Naive thymus-derived CD4-positive, alpha-beta T cell (primary cell): ENCODE measurements around the gene IRF2BPL. TPM values are rescaled to one million over a fixed set of nuclear protein-coding genes. Genes with fewer than 3 reads are reported as not detected.
A peak's percentile ranks its signal among the peaks of the same experiment; 100 is the strongest.

Source experiments
- ATAC-seq: fragments of 150-1000 bp; cut with Tn5 transposase; 2 replicates; pipeline ENCODE4 v1.10.0; 2021; ENCODE audit warnings: mild to moderate bottlenecking, moderate library complexity
- CTCF ChIA-PET: fragments of 350-600 bp; sonication (Branson Sonifier 250); formaldehyde crosslinking; loops from one replicate; lab custom pipeline; 2021; ENCODE audit warnings: antibody characterized with exemption; lab: Charles Lee
- POLR2A ChIA-PET: fragments of 350-600 bp; sonication (Branson Sonifier 250); formaldehyde crosslinking; loops from one replicate; lab custom pipeline; 2021; ENCODE audit warnings: antibody characterized with exemption, inconsistent platforms; lab: Charles Lee
- DNase-seq, 9 donors: peaks; one replicate each; pipeline versions ENCODE4 v3.0.0 to v3.0.0-alpha.2; 2020 to 2022; ENCODE audit warnings: mixed read lengths in 1 of 9
- H3K27ac ChIP-seq: one replicate; pipeline ENCODE4 v1.7.0; 2013; ENCODE audit warnings: mild to moderate bottlenecking, low read depth, low read length, moderate library complexity
- H3K27me3 ChIP-seq, 2 donors: one replicate each; pipeline ENCODE4 v1.7.0; 2013; ENCODE audit warnings: low read length in 2 of 2, mild to moderate bottlenecking in 2 of 2, moderate library complexity in 2 of 2; ENCODE audit not compliant: control insufficient read depth in 2 of 2, insufficient read depth in 2 of 2
- H3K36me3 ChIP-seq, 3 experiments: 1 replicate in 2 of 3; 2 replicates in 1 of 3; pipeline ENCODE4 v1.7.0; 2013; ENCODE audit warnings: low read length in 3 of 3, mild to moderate bottlenecking in 3 of 3, moderate library complexity in 1 of 3; ENCODE audit not compliant: insufficient read depth in 3 of 3, control insufficient read depth in 2 of 3
- H3K4me1 ChIP-seq, 2 donors: one replicate each; pipeline ENCODE4 v1.7.0; 2013; ENCODE audit warnings: low read length in 2 of 2, mild to moderate bottlenecking in 2 of 2, moderate library complexity in 1 of 2; ENCODE audit not compliant: control insufficient read depth in 2 of 2, insufficient read depth in 2 of 2
- H3K4me3 ChIP-seq: 2 replicates; pipeline ENCODE4 v1.7.0; 2013; ENCODE audit warnings: mild to moderate bottlenecking, low read length
- H3K9me3 ChIP-seq, 3 experiments: 1 replicate in 2 of 3; 2 replicates in 1 of 3; pipeline ENCODE4 v1.7.0; 2013; ENCODE audit warnings: low read length in 3 of 3; ENCODE audit not compliant: control insufficient read depth in 2 of 3
- H3K27ac Mint-ChIP-seq, 9 donors: one replicate each; pipeline ENCODE4 v1.8.0; 2020 to 2022; ENCODE audit warnings: mixed read lengths in 9 of 9, mild to moderate bottlenecking in 8 of 9, moderate library complexity in 5 of 9, inconsistent platforms in 2 of 9
- H3K27me3 Mint-ChIP-seq, 5 donors: one replicate each; pipeline ENCODE4 v1.8.0; 2021 to 2022; ENCODE audit warnings: mixed read lengths in 5 of 5, mild to moderate bottlenecking in 1 of 5
- H3K36me3 Mint-ChIP-seq, 5 donors: one replicate each; pipeline ENCODE4 v1.8.0; 2020 to 2022; ENCODE audit warnings: mixed read lengths in 5 of 5, mild to moderate bottlenecking in 3 of 5, inconsistent platforms in 1 of 5
- H3K4me1 Mint-ChIP-seq, 7 donors: one replicate each; pipeline ENCODE4 v1.8.0; 2020 to 2022; ENCODE audit warnings: mixed read lengths in 7 of 7, mild to moderate bottlenecking in 3 of 7, inconsistent platforms in 1 of 7
- H3K4me3 Mint-ChIP-seq, 10 donors: one replicate each; pipeline ENCODE4 v1.8.0; 2020 to 2022; ENCODE audit warnings: mild to moderate bottlenecking in 10 of 10, mixed read lengths in 10 of 10, moderate library complexity in 6 of 10, inconsistent platforms in 2 of 10
- H3K9me3 Mint-ChIP-seq, 11 donors: one replicate each; pipeline ENCODE4 v1.8.0; 2020 to 2022; ENCODE audit warnings: mixed read lengths in 11 of 11, mild to moderate bottlenecking in 4 of 11, inconsistent platforms in 1 of 11, moderate library complexity in 1 of 11
- intact Hi-C, 2 donors: fragments of 100-400 bp; cut with micrococcal nuclease; formaldehyde crosslinking; loops; one replicate each; pipeline ENCODE4 v1.15.1; 2023
- polyA plus RNA-seq, 2 donors: library from polyadenylated mRNA; unstranded; fragments of 300-500 nt; fragmentation: Illumina TruSeq; gene quantifications; one replicate each; pipeline ENCODE4 v1.2.3, GENCODE V29; 2021
- total RNA-seq, 6 experiments: library from RNA in 5 of 6; stranded (reverse) in 5 of 6; gene quantifications; 1 replicate in 5 of 6; 2 replicates in 1 of 6; pipeline ENCODE4 v1.2.3 and lab custom pipeline; 2021 to 2026

Gene IRF2BPL
- total and polyA plus RNA-seq, 7 experiments from 2014 or later = 3.5 to 45.2 (median 33.7) TPM

- ATAC-seq (peak; percentile 67), DNase-seq (peak in 3 of 9 donors; percentile 33 to 49 (median 40))
- peak overlapping the region in 4 of 9 donors; percentile 2 to 84 (median 18) for H3K27ac Mint-ChIP-seq
- intact Hi-C loops = no loop called here
- CTCF ChIA-PET = interaction anchor here (0.8 to 2.1 kb wide), 5 partner anchors 41 to 80 kb away, joined by 3 to 5 read pairs (median 3); no protein-coding TSS in a partner anchor
- Histone ChIP-seq H3K9me3 (no peaks in the 10 kb centered on the region), H3K27me3 (no peaks in the 10 kb centered on the region), H3K36me3 (no peaks in the 10 kb centered on the region), H3K4me3 (no peak overlapping the region), H3K4me1 (peaks cover 0 to 17% of the 10 kb centered on the region in 2 donors), H3K27ac (no peak overlapping the region)
- no peaks in the 10 kb centered on the region for H3K36me3 Mint-ChIP-seq
- POLR2A ChIA-PET = interaction anchor here (0.9 to 1.9 kb wide), 3 partner anchors 11 to 56 kb away, joined by 3 to 8 read pairs (median 4); no protein-coding TSS in a partner anchor
- H3K27me3 Mint-ChIP-seq = peaks cover 0 to 3% (median 0%) of the 10 kb centered on the region in 5 donors
- peak overlapping the region in 2 of 10 donors; percentile 10 to 27 for H3K4me3 Mint-ChIP-seq
- H3K9me3 Mint-ChIP-seq = no peaks in the 10 kb centered on the region
- peaks cover 12 to 26% (median 20%) of the 10 kb centered on the region in 7 donors for H3K4me1 Mint-ChIP-seq
Observed at GRCh38 chr14:77011245-77011644, 17.3 kb downstream of the IRF2BPL start.

GRCh38 chr14:77009014-77009413, 19.5 kb downstream of the IRF2BPL start:
- no peak overlapping the region for H3K4me3 ChIP-seq
- no peaks in the 10 kb centered on the region for H3K36me3 ChIP-seq
- H3K27ac Mint-ChIP-seq = no peak overlapping the region
- POLR2A ChIA-PET = no interaction called here
- H3K4me1 Mint-ChIP-seq = peaks cover 17 to 26% (median 20%) of the 10 kb centered on the region in 7 donors
- no peak overlapping the region for H3K4me3 Mint-ChIP-seq
- no peak overlapping the region for H3K27ac ChIP-seq
- H3K27me3 ChIP-seq = no peaks in the 10 kb centered on the region
- H3K9me3 Mint-ChIP-seq = no peaks in the 10 kb centered on the region
- CTCF ChIA-PET = interaction anchor here (0.6 to 1.9 kb wide), 4 partner anchors 42 to 89 kb away, joined by 4 to 6 read pairs (median 4); no protein-coding TSS in a partner anchor
- peaks cover 0 to 3% (median 0%) of the 10 kb centered on the region in 5 donors for H3K27me3 Mint-ChIP-seq
- DNase-seq (no peak), ATAC-seq (no peak)
- peaks cover 0 to 17% of the 10 kb centered on the region in 2 donors for H3K4me1 ChIP-seq
- intact Hi-C loops = no loop called here
- no peaks in the 10 kb centered on the region for H3K36me3 Mint-ChIP-seq
- no peaks in the 10 kb centered on the region for H3K9me3 ChIP-seq

DNA sequence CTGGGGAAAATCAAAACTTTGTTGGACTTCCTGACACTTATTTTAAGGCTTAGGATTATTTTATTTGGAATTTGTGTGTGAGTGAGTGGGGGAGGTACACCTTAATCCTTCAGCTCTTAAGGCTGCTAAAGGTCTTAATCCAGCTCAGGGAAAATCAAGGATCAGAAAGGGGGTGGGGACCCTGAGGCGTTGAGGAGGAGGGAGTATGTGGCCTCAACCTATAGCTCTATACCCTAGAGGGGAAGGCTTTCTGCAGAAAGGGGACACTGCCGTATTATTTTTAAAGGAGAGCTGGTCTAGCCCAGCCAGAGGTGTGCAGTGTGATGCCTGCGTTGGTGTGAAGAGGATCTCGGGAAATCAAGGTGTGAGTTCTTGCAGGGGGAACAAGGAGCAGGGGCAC, 20.0 kb downstream of the IRF2BPL start:
- ChIA-PET CTCF (interaction anchor here (1.6 to 1.9 kb wide), 2 partner anchors 42 to 45 kb away, joined by 4 to 6 read pairs; no protein-coding TSS in a partner anchor), POLR2A (no interaction called here)
- no peak for DNase-seq
- Histone ChIP-seq H3K9me3 (no peaks in the 10 kb centered on the region), H3K4me3 (no peak overlapping the region), H3K27ac (no peak overlapping the region), H3K4me1 (peaks cover 0 to 17% of the 10 kb centered on the region in 2 donors), H3K27me3 (no peaks in the 10 kb centered on the region), H3K36me3 (no peaks in the 10 kb centered on the region)
- Mint-ChIP-seq H3K36me3 (no peaks in the 10 kb centered on the region), H3K27ac (no peak overlapping the region), H3K4me3 (no peak overlapping the region), H3K4me1 (peaks cover 17 to 26% (median 20%) of the 10 kb centered on the region in 7 donors), H3K9me3 (no peaks in the 10 kb centered on the region), H3K27me3 (peaks cover 0 to 3% (median 0%) of the 10 kb centered on the region in 5 donors)
- intact Hi-C loops = no loop called here
- ATAC-seq = no peak

DNA sequence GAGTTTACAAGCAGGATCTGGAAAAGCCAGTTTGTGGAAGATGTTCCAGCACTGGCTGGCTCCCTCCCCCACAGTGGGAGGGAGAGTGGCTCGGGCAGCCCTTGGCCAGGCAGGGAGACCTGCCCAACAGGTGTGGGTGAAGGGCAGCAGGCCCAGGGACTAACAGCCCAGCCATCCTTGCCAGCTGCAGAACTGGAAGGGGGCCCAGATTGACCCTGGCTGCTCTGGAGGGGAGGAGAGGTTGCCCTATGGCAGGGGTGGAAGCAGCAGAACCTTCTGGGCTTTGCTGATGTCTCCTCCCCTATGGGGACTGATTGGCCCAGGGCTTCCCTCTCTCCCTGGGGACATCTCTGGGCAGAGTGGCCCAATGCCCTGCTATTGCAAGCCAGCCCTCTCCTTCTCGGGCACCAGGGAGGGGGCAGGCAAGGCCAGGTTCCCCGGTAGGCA, 20.5 kb downstream of the IRF2BPL start:
- ATAC-seq (no peak), DNase-seq (no peak)
- CTCF ChIA-PET = interaction anchor here (1.6 kb wide), 1 partner anchor 45 kb away, joined by 6 read pairs; no protein-coding TSS in a partner anchor
- Mint-ChIP-seq H3K9me3 (no peaks in the 10 kb centered on the region), H3K27ac (no peak overlapping the region), H3K4me1 (peaks cover 17 to 26% (median 20%) of the 10 kb centered on the region in 7 donors), H3K4me3 (no peak overlapping the region), H3K36me3 (no peaks in the 10 kb centered on the region), H3K27me3 (peaks cover 0 to 3% (median 0%) of the 10 kb centered on the region in 5 donors)
- Histone ChIP-seq H3K9me3 (no peaks in the 10 kb centered on the region), H3K4me1 (peaks cover 0 to 17% of the 10 kb centered on the region in 2 donors), H3K27me3 (no peaks in the 10 kb centered on the region), H3K4me3 (no peak overlapping the region), H3K36me3 (no peaks in the 10 kb centered on the region), H3K27ac (no peak overlapping the region)
- intact Hi-C loops = no loop called here
- POLR2A ChIA-PET = no interaction called here

GRCh38 chr14:77007183-77007974, 21.1 kb downstream of the IRF2BPL start:
- Mint-ChIP-seq H3K36me3 (no peaks in the 10 kb centered on the region), H3K27me3 (peaks cover 0 to 3% (median 0%) of the 10 kb centered on the region in 5 donors), H3K27ac (no peak overlapping the region), H3K4me3 (no peak overlapping the region), H3K9me3 (no peaks in the 10 kb centered on the region), H3K4me1 (peaks cover 15 to 23% (median 18%) of the 10 kb centered on the region in 7 donors)
- CTCF ChIA-PET = no interaction called here
- Histone ChIP-seq H3K27ac (no peak overlapping the region), H3K9me3 (no peaks in the 10 kb centered on the region), H3K27me3 (no peaks in the 10 kb centered on the region), H3K4me1 (peaks cover 0 to 17% of the 10 kb centered on the region in 2 donors), H3K4me3 (no peak overlapping the region), H3K36me3 (no peaks in the 10 kb centered on the region)
- DNase-seq (no peak), ATAC-seq (no peak)
- intact Hi-C loops = no loop called here
- POLR2A ChIA-PET = no interaction called here

- intact Hi-C loops = no loop called here
- Mint-ChIP-seq H3K9me3 (no peaks in the 10 kb centered on the region), H3K27me3 (no peaks in the 10 kb centered on the region), H3K27ac (peak overlapping the region in 1 of 9 donors; percentile 68), H3K36me3 (no peaks in the 10 kb centered on the region), H3K4me1 (peaks cover 3 to 12% (median 7%) of the 10 kb centered on the region in 7 donors), H3K4me3 (no peak overlapping the region)
- CTCF ChIA-PET = interaction anchor here (0.6 to 1.0 kb wide), 2 partner anchors 13 to 91 kb away, joined by 3 read pairs; no protein-coding TSS in a partner anchor
- Histone ChIP-seq H3K27ac (no peak overlapping the region), H3K4me3 (no peak overlapping the region), H3K27me3 (no peaks in the 10 kb centered on the region), H3K4me1 (peaks cover 0 to 8% of the 10 kb centered on the region in 2 donors), H3K9me3 (no peaks in the 10 kb centered on the region), H3K36me3 (no peaks in the 10 kb centered on the region)
- POLR2A ChIA-PET = no interaction called here
- ATAC-seq (no peak), DNase-seq (no peak)
Observed at GRCh38 chr14:77006132-77006531, 22.4 kb downstream of the IRF2BPL start.
